Mucosa of descending colon (tissue), 3 donors: ENCODE measurements around the gene TNIP1. TPM values are rescaled to one million over a fixed set of nuclear protein-coding genes. Genes with fewer than 3 reads are reported as not detected.

Experiments
- ATAC-seq: fragments of 200-7000 bp; cut with Tn5 transposase; one replicate; pipeline ENCODE4 v1.9.1; 2020; ENCODE audit warnings: mild to moderate bottlenecking, moderate library complexity
- DNase-seq, 3 donors: peaks; one replicate each; pipeline ENCODE4 v3.0.0-alpha.2; 2020
- H3K36me3 ChIP-seq: fragments of 200-600 bp; one replicate; pipeline ENCODE4 v1.8.0; 2021; ENCODE audit warnings: low read depth, mild to moderate bottlenecking
- H3K4me1 ChIP-seq: fragments of 200-600 bp; one replicate; pipeline ENCODE4 v1.8.0; 2021; ENCODE audit warnings: low read depth, mild to moderate bottlenecking
- H3K4me3 ChIP-seq: fragments of 200-600 bp; one replicate; pipeline ENCODE4 v1.8.0; 2021; ENCODE audit warnings: mild to moderate bottlenecking
- H3K9me3 ChIP-seq: fragments of 200-600 bp; one replicate; pipeline ENCODE4 v1.8.0; 2021; ENCODE audit warnings: mild to moderate bottlenecking
- intact Hi-C, 2 donors: fragments of 100-400 bp; cut with DNase I in 1 of 2; cut with micrococcal nuclease in 1 of 2; formaldehyde crosslinking; loops; one replicate each; pipeline versions ENCODE4 v1.11.0 to v1.11.1; 2022; cut with DNase I, micrococcal nuclease
- total RNA-seq, 3 donors: library from RNA; stranded (reverse); fragmentation: NEBNext Ultra II Directional in 2 of 3; extraction: Animal tissue kit (Norgen Biotek cat#: 25700) in 2 of 3; gene quantifications; one replicate each; pipeline versions ENCODE4 v1.2.1 to v1.2.4, GENCODE V29; 2021 to 2023
- TF ChIP-seq, protein P1 (sequence below): fragments of 200-600 bp; IDR thresholded peaks from one replicate; pipeline ENCODE4 v1.8.0; 2022; ENCODE audit warnings: antibody characterized with exemption, mild to moderate bottlenecking
- donor health status: DM: no; HTN: no; CAD: no; lungs with moderate emphysema.
- donor health status: DM: no; HTN: no; CAD: no.
- donor health status: DM: no; HTN: yes; CAD: no.

The TNIP1 gene
- total RNA-seq, 3 donors from 2014 or later, result 140 to 218 (median 156) TPM

DNA sequence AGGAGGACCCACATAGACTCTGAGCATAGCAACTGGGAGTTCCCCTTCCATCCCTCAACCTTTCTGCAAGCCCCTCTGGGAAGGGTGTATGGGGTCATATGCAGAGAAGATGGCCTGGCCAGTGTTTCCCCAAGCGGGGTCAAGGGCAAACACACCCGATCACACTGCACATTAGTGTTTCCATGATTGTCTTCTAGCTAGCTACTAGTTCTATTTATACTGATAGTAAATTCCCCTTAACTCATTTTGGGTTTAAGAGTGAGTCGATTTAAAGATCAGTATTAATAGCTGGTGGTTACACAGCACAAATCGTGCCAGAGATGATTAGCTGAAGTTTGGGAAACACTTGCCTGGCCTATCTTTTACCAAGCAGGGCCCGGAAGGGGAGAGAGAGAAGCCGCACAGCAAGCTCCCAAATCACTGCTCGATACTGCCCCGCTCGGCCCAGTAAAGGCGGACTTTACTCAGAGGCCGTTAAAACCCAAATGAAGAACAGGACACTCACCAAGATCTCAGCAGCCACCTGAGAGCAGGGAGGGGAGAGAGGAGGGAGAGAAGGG is 29.4 kb upstream of the TNIP1 start:
- no peak for ATAC-seq
- H3K4me3 ChIP-seq, result no peak overlapping the region
- H3K36me3 ChIP-seq, result no peaks in the 10 kb centered on the region
- H3K4me1 ChIP-seq, result peaks cover 32% of the 10 kb centered on the region
- TF ChIP-seq, protein P1, sequence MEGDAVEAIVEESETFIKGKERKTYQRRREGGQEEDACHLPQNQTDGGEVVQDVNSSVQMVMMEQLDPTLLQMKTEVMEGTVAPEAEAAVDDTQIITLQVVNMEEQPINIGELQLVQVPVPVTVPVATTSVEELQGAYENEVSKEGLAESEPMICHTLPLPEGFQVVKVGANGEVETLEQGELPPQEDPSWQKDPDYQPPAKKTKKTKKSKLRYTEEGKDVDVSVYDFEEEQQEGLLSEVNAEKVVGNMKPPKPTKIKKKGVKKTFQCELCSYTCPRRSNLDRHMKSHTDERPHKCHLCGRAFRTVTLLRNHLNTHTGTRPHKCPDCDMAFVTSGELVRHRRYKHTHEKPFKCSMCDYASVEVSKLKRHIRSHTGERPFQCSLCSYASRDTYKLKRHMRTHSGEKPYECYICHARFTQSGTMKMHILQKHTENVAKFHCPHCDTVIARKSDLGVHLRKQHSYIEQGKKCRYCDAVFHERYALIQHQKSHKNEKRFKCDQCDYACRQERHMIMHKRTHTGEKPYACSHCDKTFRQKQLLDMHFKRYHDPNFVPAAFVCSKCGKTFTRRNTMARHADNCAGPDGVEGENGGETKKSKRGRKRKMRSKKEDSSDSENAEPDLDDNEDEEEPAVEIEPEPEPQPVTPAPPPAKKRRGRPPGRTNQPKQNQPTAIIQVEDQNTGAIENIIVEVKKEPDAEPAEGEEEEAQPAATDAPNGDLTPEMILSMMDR, result no peak
- no peak for DNase-seq
- intact Hi-C loops, result no loop called here
- H3K9me3 ChIP-seq, result no peaks in the 10 kb centered on the region

DNA sequence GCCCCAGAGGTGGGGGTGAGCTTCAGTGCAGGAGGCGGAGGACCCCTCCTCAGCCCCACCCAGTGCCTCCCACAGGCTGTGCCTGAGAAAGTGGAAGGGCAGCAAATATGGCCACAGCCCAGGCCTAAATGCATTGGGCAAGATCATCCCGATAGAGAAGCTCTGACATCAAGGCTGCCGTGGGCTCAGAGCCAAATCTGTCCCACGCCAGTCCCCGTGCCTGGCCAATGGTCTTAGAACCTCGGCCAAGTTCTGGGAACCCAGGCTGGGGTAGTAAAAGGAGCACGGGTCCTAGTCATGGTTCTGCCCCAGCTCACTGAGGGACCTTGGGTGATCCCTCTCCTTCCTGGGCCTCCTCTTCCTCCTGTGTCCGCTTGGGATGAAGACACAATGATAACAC is 27.7 kb upstream of the TNIP1 start:
- Histone ChIP-seq H3K36me3 (no peaks in the 10 kb centered on the region), H3K4me1 (peaks cover 26% of the 10 kb centered on the region), H3K4me3 (no peak overlapping the region), H3K9me3 (no peaks in the 10 kb centered on the region)
- ATAC-seq (no peak), DNase-seq (no peak)
- TF ChIP-seq, protein P1, result no peak
- intact Hi-C loops, result loop anchor here in 1 of 2 donors (5.0 kb wide), 1 partner anchor 51 kb away; no protein-coding TSS in a partner anchor

DNA sequence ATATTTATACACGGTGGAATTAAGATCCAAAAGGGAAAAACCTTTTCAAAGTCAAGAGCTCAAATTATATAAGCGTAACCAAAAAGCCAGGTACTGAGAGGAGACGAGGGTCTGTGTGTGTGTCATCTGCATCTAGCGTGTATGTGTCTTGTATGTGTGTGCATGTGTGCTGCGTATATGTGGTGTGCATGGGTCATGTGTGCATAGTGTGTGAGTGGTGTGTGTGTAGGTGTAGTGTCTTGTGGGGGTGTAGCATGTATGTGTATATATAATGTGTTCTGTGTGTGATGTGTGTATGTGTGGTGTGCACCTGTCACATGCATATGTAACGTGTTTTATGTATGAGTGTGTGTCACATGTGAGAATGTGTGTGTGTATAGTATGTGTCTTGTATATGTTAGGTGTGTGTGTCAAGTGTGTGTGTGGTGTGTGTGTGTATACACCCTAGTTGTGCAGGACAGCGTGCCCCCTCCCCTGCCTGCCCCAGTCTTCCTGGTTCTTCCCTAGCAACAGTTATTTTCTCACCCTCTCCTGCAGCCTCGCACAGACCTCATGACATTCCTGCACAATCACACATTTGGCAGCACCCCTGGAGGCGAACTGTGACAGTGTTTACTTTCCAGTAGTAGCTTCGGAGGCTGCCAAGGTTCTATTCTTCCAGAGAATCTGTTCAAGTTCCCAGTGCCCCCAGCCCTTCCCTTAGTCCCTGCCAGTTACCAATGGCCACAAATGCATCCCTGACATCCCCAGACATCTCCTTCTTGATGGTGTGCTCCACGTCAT is 27.1 kb upstream of the TNIP1 start:
- intact Hi-C loops, result loop anchor here in 1 of 2 donors (5.0 kb wide), 1 partner anchor 51 kb away; no protein-coding TSS in a partner anchor
- H3K4me1 ChIP-seq, result peaks cover 26% of the 10 kb centered on the region
- ATAC-seq, result peak; percentile 53
- TF ChIP-seq, protein P1, result no peak
- peak in 2 of 3 donors; percentile 65 to 66 for DNase-seq
- H3K4me3 ChIP-seq, result no peak overlapping the region
- H3K36me3 ChIP-seq, result no peaks in the 10 kb centered on the region
- H3K9me3 ChIP-seq, result no peaks in the 10 kb centered on the region

DNA sequence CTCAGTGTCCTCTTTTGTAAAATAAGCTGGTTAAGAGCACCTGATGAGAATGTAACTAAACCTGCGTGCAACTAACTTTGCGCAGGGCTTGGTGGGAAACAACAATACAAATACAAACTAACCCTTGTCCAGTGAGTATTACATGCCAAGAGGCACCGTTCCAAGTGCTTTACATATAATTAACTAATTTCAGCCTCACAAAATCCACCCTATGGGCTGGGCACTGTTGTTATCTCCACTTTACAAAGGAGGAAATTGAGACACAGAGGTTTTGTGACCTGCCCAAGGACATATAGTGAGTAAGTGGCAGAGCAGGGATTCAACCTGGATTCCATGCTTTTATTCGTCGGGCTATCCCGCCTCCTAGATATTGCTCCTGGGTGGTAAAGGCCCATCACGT is 26.2 kb upstream of the TNIP1 start:
- ATAC-seq (peak; percentile 89), DNase-seq (peak in 2 of 3 donors; percentile 40 to 92)
- intact Hi-C loops, result loop anchor here in 1 of 2 donors (5.0 kb wide), 1 partner anchor 50 kb away; no protein-coding TSS in a partner anchor
- TF ChIP-seq, protein P1, result no peak
- Histone ChIP-seq H3K4me1 (peaks cover 26% of the 10 kb centered on the region), H3K4me3 (no peak overlapping the region), H3K36me3 (no peaks in the 10 kb centered on the region), H3K9me3 (no peaks in the 10 kb centered on the region)

DNA sequence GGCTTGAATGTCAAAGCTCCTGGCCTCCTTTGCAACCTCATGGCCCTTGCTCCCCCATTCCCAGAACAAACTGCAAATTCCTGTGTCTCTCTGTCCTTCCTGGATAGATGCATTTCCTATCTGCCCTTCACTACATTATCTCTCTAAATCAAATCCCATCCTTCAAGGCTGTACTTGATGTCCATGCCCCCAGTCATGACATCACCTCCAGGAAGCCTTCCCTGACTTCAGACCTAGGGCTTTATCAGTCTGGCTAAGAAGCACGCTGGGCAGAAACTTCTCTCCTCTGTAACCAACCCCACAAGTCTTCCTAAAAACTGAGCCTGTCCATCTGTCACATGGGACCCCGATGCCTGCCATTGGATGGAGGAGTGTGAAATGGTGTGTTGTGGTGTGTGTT is 25.7 kb upstream of the TNIP1 start:
- Histone ChIP-seq H3K4me3 (no peak overlapping the region), H3K36me3 (no peaks in the 10 kb centered on the region), H3K4me1 (peaks cover 27% of the 10 kb centered on the region), H3K9me3 (no peaks in the 10 kb centered on the region)
- DNase-seq (peak in 1 of 3 donors; percentile 37), ATAC-seq (no peak)
- TF ChIP-seq, protein P1, result no peak
- intact Hi-C loops, result loop anchor here in 1 of 2 donors (5.0 kb wide), 1 partner anchor 49 kb away; no protein-coding TSS in a partner anchor
